Gastrocnemius medialis (tissue), 4 donors: Measurements from ENCODE around the gene TSNAX.

Source experiments
- POLR2A ChIP-seq, 2 donors: fragments of 450-650 bp; IDR thresholded peaks; one replicate each; pipeline ENCODE4 v1.6.1; 2017; ENCODE audit warnings: antibody characterized with exemption in 2 of 2, mild to moderate bottlenecking in 2 of 2, moderate library complexity in 2 of 2
- TF ChIP-seq, protein P1 (sequence below), 5 experiments: fragments of 450-650 bp in 3 of 5; fragments of 200-600 bp in 2 of 5; sonication (generic) in 2 of 5; IDR thresholded peaks in 4 of 5; conservative IDR thresholded peaks in 1 of 5; 1 replicate in 4 of 5; 2 replicates in 1 of 5; pipeline ENCODE4 v1.5.1; 2016 to 2019; ENCODE audit warnings: antibody characterized with exemption in 5 of 5, mild to moderate bottlenecking in 3 of 5, moderate library complexity in 3 of 5

DNA sequence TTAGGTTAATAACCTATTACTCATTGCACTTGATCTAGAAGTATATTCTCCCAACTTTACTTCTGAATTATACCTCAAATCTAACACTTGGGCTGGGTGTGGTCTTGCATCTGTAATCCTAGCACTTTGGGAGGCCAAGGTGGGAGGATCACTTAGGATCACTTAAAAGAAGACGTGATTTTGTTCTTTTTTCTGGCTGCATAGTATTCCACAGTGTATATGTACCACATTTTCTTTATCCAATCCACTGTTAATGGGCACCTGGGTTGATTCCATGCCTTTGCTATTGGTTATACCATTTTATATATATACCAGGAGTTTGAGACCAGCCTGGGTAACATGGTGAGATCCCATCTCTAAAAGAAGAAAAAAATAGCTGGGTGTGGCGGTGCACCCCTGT, 48.5 kb upstream of the TSNAX start:
- TF ChIP-seq, protein P1, sequence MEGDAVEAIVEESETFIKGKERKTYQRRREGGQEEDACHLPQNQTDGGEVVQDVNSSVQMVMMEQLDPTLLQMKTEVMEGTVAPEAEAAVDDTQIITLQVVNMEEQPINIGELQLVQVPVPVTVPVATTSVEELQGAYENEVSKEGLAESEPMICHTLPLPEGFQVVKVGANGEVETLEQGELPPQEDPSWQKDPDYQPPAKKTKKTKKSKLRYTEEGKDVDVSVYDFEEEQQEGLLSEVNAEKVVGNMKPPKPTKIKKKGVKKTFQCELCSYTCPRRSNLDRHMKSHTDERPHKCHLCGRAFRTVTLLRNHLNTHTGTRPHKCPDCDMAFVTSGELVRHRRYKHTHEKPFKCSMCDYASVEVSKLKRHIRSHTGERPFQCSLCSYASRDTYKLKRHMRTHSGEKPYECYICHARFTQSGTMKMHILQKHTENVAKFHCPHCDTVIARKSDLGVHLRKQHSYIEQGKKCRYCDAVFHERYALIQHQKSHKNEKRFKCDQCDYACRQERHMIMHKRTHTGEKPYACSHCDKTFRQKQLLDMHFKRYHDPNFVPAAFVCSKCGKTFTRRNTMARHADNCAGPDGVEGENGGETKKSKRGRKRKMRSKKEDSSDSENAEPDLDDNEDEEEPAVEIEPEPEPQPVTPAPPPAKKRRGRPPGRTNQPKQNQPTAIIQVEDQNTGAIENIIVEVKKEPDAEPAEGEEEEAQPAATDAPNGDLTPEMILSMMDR (IDR thresholded peaks at IDR 0.05 in 4 of 5, conservative IDR thresholded peaks at IDR 0.05 in 1 of 5) = no peak
- no peak for TF ChIP-seq POLR2A (IDR thresholded peaks at IDR 0.05)
